ENCODE measurements around the gene HIVEP3. TPM values are rescaled to one million over a fixed set of nuclear protein-coding genes. Genes with fewer than 3 reads are reported as not detected.

The HIVEP3 gene
- total RNA-seq, 2 experiments from 2014 or later: 13.2 to 13.4 TPM

DNA sequence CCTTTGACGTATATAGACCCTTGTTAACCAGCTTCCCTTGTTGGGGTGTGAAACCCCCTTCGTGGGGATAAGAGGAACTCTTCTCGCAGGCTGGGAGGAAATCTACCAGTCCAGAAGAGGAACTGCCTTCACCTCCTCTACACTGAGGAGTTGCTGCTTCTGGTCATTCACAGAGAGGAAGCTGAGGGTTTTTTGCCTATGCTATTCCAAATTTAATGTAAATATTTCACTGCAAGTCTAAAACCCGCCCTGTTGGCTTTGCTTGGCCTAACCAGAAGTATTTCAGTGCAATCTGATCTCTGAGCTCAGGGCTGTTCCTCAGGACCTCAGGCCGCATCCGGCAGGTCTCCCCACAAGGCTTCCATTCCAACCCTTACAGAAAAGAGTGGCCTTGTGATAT, 150.1 kb downstream of the HIVEP3 start:
- Mint-ChIP-seq H3K9me3 (no peaks in the 10 kb centered on the region), H3K4me1 (ENCODE audit: low read depth) (peaks cover 10% of the 10 kb centered on the region), H3K27ac (no peak overlapping the region), H3K27me3 (ENCODE audit: low read depth) (no peaks in the 10 kb centered on the region), H3K36me3 (ENCODE audit: low read depth) (no peaks in the 10 kb centered on the region), H3K4me3 (no peak overlapping the region)
- CTCF ChIA-PET: interaction anchor here (0.5 to 1.0 kb wide), 3 partner anchors 109 to 609 kb away, joined by 3 read pairs; no protein-coding TSS in a partner anchor
- intact Hi-C loops (cut with micrococcal nuclease): no loop called here
- no peak for DNase-seq

DNA sequence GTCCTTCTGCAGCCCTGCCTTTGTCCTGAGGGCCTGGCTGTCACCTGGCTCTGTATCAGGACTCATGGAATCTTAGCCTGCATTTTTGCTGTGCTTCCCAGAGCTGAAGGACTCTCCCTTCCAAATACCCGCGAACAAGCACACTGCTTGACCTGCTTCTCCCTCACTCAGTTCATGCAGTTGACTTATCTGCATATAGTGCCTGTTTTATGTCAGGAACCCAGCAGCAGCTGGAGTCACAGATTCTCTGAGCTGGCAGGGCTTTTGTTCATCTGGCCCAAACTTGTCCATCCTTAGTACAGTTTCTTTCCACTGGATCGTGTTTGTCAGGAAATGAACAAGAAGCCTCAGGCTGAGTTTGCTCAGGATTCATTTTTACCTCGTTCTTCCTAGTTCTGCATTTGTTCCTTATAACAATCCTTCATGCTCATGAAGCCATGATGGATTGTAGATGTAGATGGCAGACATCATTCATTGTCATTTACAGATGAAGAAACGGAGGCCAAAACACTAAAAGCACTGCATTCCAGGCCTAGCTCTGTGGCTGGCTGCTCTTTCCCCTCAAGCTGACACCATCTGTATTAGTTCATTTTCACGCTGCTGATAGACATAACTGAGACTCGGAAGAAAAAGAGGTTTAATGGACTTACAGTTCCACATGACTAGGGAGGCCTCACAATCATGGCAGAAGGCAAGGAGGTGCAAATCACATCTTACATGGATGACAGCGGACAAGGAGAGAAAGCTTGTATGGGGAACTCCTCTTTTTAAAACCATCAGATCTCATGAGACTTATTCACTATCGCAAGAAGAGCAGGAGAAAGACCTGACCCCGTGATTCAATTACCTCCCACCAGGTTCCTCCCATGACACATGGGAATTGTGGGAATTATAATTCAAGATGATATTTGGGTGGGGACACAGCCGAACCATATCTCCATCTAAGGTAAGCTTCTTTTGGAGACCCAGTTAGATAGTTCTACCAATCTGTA, 150.9 kb downstream of the HIVEP3 start:
- intact Hi-C loops (cut with micrococcal nuclease): no loop called here
- no peaks in the 10 kb centered on the region for H3K36me3 Mint-ChIP-seq (ENCODE audit: low read depth)
- no peaks in the 10 kb centered on the region for H3K27me3 Mint-ChIP-seq (ENCODE audit: low read depth)
- peaks cover 7% of the 10 kb centered on the region for H3K4me1 Mint-ChIP-seq (ENCODE audit: low read depth)
- H3K9me3 Mint-ChIP-seq: no peaks in the 10 kb centered on the region
- no peak for DNase-seq
- no peak overlapping the region for H3K27ac Mint-ChIP-seq
- CTCF ChIA-PET: interaction anchor here (1.0 kb wide), 2 partner anchors 109 to 406 kb away, joined by 3 read pairs; no protein-coding TSS in a partner anchor
- no peak overlapping the region for H3K4me3 Mint-ChIP-seq

- H3K4me1 Mint-ChIP-seq (ENCODE audit: low read depth): peaks cover 7% of the 10 kb centered on the region
- H3K27me3 Mint-ChIP-seq (ENCODE audit: low read depth): no peaks in the 10 kb centered on the region
- peaks cover 9% of the 10 kb centered on the region for H3K9me3 Mint-ChIP-seq
- no peak overlapping the region for H3K27ac Mint-ChIP-seq
- H3K36me3 Mint-ChIP-seq (ENCODE audit: low read depth): no peaks in the 10 kb centered on the region
- intact Hi-C loops (cut with micrococcal nuclease): no loop called here
- DNase-seq: no peak
- H3K4me3 Mint-ChIP-seq: no peak overlapping the region
- CTCF ChIA-PET: no interaction called here
Observed at GRCh38 chr1:41766546-41766945, 152.2 kb downstream of the HIVEP3 start.

DNA sequence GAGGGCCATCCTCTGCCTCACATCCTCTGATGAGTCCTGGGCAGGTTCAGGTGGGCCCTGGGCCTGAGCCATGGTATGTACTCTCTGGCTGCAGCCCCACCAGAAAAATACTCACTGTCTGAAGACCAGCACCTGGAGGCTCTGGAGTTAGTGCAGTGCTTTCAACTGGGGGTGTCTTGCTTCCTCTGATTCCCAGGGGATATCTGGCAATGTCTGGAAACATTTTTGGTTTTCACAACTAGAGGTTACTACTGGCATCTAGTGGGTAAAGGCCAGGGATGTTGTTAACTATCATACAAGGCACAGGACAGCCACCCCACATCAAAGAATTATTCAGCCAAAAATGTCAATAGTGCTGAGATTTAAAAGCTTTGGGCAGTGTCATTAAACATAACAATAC, 152.7 kb downstream of the HIVEP3 start:
- no peaks in the 10 kb centered on the region for H3K36me3 Mint-ChIP-seq (ENCODE audit: low read depth)
- no peak for DNase-seq
- no peak overlapping the region for H3K27ac Mint-ChIP-seq
- H3K9me3 Mint-ChIP-seq: peaks cover 14% of the 10 kb centered on the region
- CTCF ChIA-PET: no interaction called here
- H3K4me1 Mint-ChIP-seq (ENCODE audit: low read depth): peaks cover 7% of the 10 kb centered on the region
- no peak overlapping the region for H3K4me3 Mint-ChIP-seq
- no peaks in the 10 kb centered on the region for H3K27me3 Mint-ChIP-seq (ENCODE audit: low read depth)
- intact Hi-C loops (cut with micrococcal nuclease): no loop called here

DNA sequence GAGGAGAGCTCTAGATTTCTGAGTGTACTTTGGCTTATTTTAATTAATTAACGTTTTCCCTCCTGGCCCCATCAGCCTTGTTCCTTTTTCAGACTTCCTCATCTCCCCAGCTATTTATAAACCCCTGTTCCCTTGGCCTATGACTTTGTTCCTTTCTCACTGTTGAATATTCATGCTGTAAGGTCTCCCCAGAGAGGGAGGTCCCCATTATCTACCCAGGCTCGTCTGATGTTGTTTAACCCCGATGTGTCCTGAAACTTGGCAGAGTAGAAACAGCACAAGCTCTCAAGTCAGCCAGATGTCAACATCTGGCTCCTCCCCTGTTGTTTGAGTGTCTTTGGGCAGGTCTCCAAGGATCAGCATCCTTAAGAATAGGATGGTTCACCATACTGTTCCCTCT, 153.6 kb downstream of the HIVEP3 start:
- Mint-ChIP-seq H3K4me1 (ENCODE audit: low read depth) (peaks cover 7% of the 10 kb centered on the region), H3K27me3 (ENCODE audit: low read depth) (no peaks in the 10 kb centered on the region), H3K27ac (no peak overlapping the region), H3K4me3 (no peak overlapping the region), H3K9me3 (peaks cover 15% of the 10 kb centered on the region), H3K36me3 (ENCODE audit: low read depth) (no peaks in the 10 kb centered on the region)
- CTCF ChIA-PET: no interaction called here
- intact Hi-C loops (cut with micrococcal nuclease): no loop called here
- no peak for DNase-seq

- DNase-seq: no peak
- no peaks in the 10 kb centered on the region for H3K36me3 Mint-ChIP-seq (ENCODE audit: low read depth)
- H3K4me3 Mint-ChIP-seq: no peak overlapping the region
- intact Hi-C loops (cut with micrococcal nuclease): no loop called here
- CTCF ChIA-PET: no interaction called here
- no peak overlapping the region for H3K27ac Mint-ChIP-seq
- H3K27me3 Mint-ChIP-seq (ENCODE audit: low read depth): no peaks in the 10 kb centered on the region
- H3K9me3 Mint-ChIP-seq: peaks cover 15% of the 10 kb centered on the region
- peaks cover 7% of the 10 kb centered on the region for H3K4me1 Mint-ChIP-seq (ENCODE audit: low read depth)
Observed at GRCh38 chr1:41764656-41765055, 154.1 kb downstream of the HIVEP3 start.

GRCh38 chr1:41762777-41763176, 155.9 kb downstream of the HIVEP3 start:
- intact Hi-C loops (cut with micrococcal nuclease): no loop called here
- H3K9me3 Mint-ChIP-seq: peaks cover 15% of the 10 kb centered on the region
- H3K27me3 Mint-ChIP-seq (ENCODE audit: low read depth): no peaks in the 10 kb centered on the region
- H3K36me3 Mint-ChIP-seq (ENCODE audit: low read depth): no peaks in the 10 kb centered on the region
- H3K27ac Mint-ChIP-seq: no peak overlapping the region
- peaks cover 19% of the 10 kb centered on the region for H3K4me1 Mint-ChIP-seq (ENCODE audit: low read depth)
- CTCF ChIA-PET: no interaction called here
- no peak for DNase-seq
- no peak overlapping the region for H3K4me3 Mint-ChIP-seq

DNA sequence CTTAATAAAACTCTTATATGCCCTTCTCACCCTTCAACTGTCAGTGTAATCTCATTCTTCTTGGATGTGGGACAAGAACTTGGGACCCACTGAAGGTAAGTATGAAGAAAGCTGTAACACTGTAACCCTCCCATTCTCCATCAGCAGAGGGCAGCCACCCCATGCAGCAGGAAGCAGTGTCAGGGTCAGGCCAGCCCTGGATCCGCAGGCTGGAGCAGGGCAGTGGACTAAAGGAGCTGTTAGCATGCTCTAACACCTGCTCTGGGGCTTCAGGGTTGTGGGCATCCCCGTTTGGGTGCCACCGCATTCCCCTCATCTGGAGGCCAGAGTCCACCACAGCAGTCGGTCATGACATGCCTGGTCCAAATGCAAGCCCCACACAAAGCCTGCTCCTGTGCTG, 156.5 kb downstream of the HIVEP3 start:
- H3K27me3 Mint-ChIP-seq (ENCODE audit: low read depth): no peaks in the 10 kb centered on the region
- peaks cover 19% of the 10 kb centered on the region for H3K4me1 Mint-ChIP-seq (ENCODE audit: low read depth)
- no peaks in the 10 kb centered on the region for H3K36me3 Mint-ChIP-seq (ENCODE audit: low read depth)
- H3K4me3 Mint-ChIP-seq: no peak overlapping the region
- no peak for DNase-seq
- H3K9me3 Mint-ChIP-seq: peaks cover 15% of the 10 kb centered on the region
- intact Hi-C loops (cut with micrococcal nuclease): no loop called here
- no peak overlapping the region for H3K27ac Mint-ChIP-seq
- CTCF ChIA-PET: no interaction called here

DNA sequence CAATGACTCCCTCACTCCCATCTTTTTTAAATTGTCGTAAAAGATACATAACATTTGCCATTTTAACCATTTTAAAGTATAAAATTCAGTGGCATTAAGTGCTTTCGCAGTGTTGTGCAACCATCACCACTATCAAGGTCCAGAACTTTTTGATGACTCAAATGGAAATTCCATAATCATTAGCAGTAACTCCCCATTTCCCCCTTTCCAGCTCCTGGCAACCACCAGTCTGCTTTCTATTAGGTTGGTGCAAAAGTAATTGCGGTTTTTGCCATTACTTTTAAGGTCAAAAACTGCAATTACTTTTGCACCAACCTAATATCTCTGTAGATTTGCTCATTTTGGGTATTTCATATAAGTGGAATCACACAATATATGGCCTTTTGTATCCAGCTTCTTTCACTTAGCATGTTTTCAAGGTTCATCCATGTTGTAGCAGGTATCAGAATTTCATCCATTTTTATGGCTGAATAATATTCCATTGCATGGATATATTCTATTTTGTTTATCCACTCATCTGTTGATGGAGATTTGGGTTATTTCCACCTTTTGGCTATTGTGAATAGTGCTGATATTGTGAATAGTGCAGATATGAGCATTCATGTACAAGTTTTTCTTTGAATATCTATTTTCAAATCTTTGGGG, 159.7 kb downstream of the HIVEP3 start:
- intact Hi-C loops (cut with micrococcal nuclease): loop anchor here (10.0 kb wide), 1 partner anchor 184 kb away; no protein-coding TSS in a partner anchor
- Mint-ChIP-seq H3K9me3 (peaks cover 15% of the 10 kb centered on the region), H3K27ac (no peak overlapping the region), H3K36me3 (ENCODE audit: low read depth) (no peaks in the 10 kb centered on the region), H3K4me1 (ENCODE audit: low read depth) (peaks cover 32% of the 10 kb centered on the region), H3K4me3 (no peak overlapping the region), H3K27me3 (ENCODE audit: low read depth) (no peaks in the 10 kb centered on the region)
- CTCF ChIA-PET: no interaction called here
- no peak for DNase-seq

- H3K27ac Mint-ChIP-seq: no peak overlapping the region
- H3K36me3 Mint-ChIP-seq (ENCODE audit: low read depth): no peaks in the 10 kb centered on the region
- H3K4me3 Mint-ChIP-seq: no peak overlapping the region
- H3K9me3 Mint-ChIP-seq: peaks cover 15% of the 10 kb centered on the region
- peaks cover 37% of the 10 kb centered on the region for H3K4me1 Mint-ChIP-seq (ENCODE audit: low read depth)
- no peak for DNase-seq
- H3K27me3 Mint-ChIP-seq (ENCODE audit: low read depth): no peaks in the 10 kb centered on the region
- intact Hi-C loops (cut with micrococcal nuclease): loop anchor here (10.0 kb wide), 1 partner anchor 184 kb away; no protein-coding TSS in a partner anchor
- CTCF ChIA-PET: no interaction called here
Observed at GRCh38 chr1:41758500-41758899, 160.2 kb downstream of the HIVEP3 start.

DNA sequence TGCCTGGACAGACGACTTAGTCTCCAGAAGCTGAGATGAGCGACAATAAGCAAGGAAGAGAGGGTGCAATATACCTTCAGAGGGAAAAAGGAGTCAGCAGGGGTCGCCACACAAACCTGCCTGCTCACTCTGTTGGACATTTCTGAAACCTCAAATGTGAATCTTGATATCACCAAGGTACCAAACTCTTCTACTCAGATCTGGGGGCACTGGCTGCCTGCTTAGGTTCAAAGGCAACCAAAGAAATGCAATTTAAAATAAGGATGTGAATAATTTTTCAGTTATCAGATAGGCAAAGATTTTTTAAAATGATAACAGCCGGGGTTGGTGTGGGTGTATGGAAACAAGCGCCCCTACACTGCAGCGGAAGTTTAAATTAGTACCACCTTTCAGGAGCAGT, 164.2 kb downstream of the HIVEP3 start:
- CTCF ChIA-PET: interaction anchor here (0.5 to 1.9 kb wide), 8 partner anchors 14 to 563 kb away, joined by 3 to 6 read pairs (median 4); no protein-coding TSS in a partner anchor
- Mint-ChIP-seq H3K27ac (peak overlapping the region; percentile 90), H3K4me3 (no peak overlapping the region), H3K4me1 (ENCODE audit: low read depth) (peaks cover 74% of the 10 kb centered on the region), H3K9me3 (no peaks in the 10 kb centered on the region), H3K27me3 (ENCODE audit: low read depth) (no peaks in the 10 kb centered on the region), H3K36me3 (ENCODE audit: low read depth) (no peaks in the 10 kb centered on the region)
- intact Hi-C loops (cut with micrococcal nuclease): loop anchor here (5.0 to 10.0 kb wide), 2 partner anchors 163 to 180 kb away; partner anchors contain the start of gene HIVEP3
- DNase-seq: peak; percentile 64

GRCh38 chr1:41752514-41753170, 166.1 kb downstream of the HIVEP3 start:
- intact Hi-C loops (cut with micrococcal nuclease): loop anchor here (2.0 to 10.0 kb wide), 3 partner anchors 110 to 178 kb away; partner anchors contain the start of gene HIVEP3
- H3K36me3 Mint-ChIP-seq (ENCODE audit: low read depth): no peaks in the 10 kb centered on the region
- no peaks in the 10 kb centered on the region for H3K27me3 Mint-ChIP-seq (ENCODE audit: low read depth)
- no peaks in the 10 kb centered on the region for H3K9me3 Mint-ChIP-seq
- peaks cover 75% of the 10 kb centered on the region for H3K4me1 Mint-ChIP-seq (ENCODE audit: low read depth)
- H3K27ac Mint-ChIP-seq: peak overlapping the region; percentile 98
- peak; percentile 44 for DNase-seq
- no peak overlapping the region for H3K4me3 Mint-ChIP-seq
- CTCF ChIA-PET: no interaction called here

Data from activated naive CD4-positive, alpha-beta T cell treated with anti-CD3 and anti-CD28 coated beads for 36 hours (primary cell).